Measurements from ENCODE around the gene PKHD1. TPM values are rescaled to one million over a fixed set of nuclear protein-coding genes. Genes with fewer than 3 reads are reported as not detected.
"Not testable (repeated sequence)": the region's sequence is repeated elsewhere in the genome, so short reads cannot be mapped to it uniquely, and the experiment has no call there.

The PKHD1 gene
- total RNA-seq, 1 experiment from 2014 or later: 0.71 TPM

- H3K4me3 ChIP-seq: no peak overlapping the region
- H3K27ac ChIP-seq: no peak overlapping the region
- H3K9me3 ChIP-seq (replicated peaks): no peaks in the 10 kb centered on the region
- DNase-seq: no peak
- H3K36me3 ChIP-seq: no peaks in the 10 kb centered on the region
- no peaks in the 10 kb centered on the region for H3K27me3 ChIP-seq
- H3K4me1 ChIP-seq: peaks cover 11% of the 10 kb centered on the region
Measured at GRCh38 chr6:51928320-51928719, 159.1 kb downstream of the PKHD1 start.

GRCh38 chr6:51927450-51927849 is 160.0 kb downstream of the PKHD1 start:
- Histone ChIP-seq H3K27ac (no peak overlapping the region), H3K4me3 (no peak overlapping the region), H3K9me3 (replicated peaks) (no peaks in the 10 kb centered on the region), H3K27me3 (no peaks in the 10 kb centered on the region), H3K36me3 (no peaks in the 10 kb centered on the region), H3K4me1 (peaks cover 11% of the 10 kb centered on the region)
- DNase-seq: peak; percentile 4 to 18

- H3K9me3 ChIP-seq (replicated peaks): no peaks in the 10 kb centered on the region
- H3K4me1 ChIP-seq: peaks cover 10% of the 10 kb centered on the region
- no peak overlapping the region for H3K27ac ChIP-seq
- DNase-seq: no peak
- no peaks in the 10 kb centered on the region for H3K36me3 ChIP-seq
- no peaks in the 10 kb centered on the region for H3K27me3 ChIP-seq
- no peak overlapping the region for H3K4me3 ChIP-seq
Measured at GRCh38 chr6:51926125-51926524, 161.3 kb downstream of the PKHD1 start.

- not testable (repeated sequence) for H3K27me3 ChIP-seq; H3K36me3 ChIP-seq; DNase-seq; H3K4me1 ChIP-seq; H3K4me3 ChIP-seq; H3K27ac ChIP-seq; H3K9me3 ChIP-seq (replicated peaks)
Measured at GRCh38 chr6:51922479-51922878, 164.9 kb downstream of the PKHD1 start.

GRCh38 chr6:51918347-51918746 is 169.1 kb downstream of the PKHD1 start:
- not testable (repeated sequence) for H3K4me1 ChIP-seq; DNase-seq; H3K4me3 ChIP-seq; H3K27me3 ChIP-seq; H3K9me3 ChIP-seq (replicated peaks); H3K27ac ChIP-seq; H3K36me3 ChIP-seq

- no peak for DNase-seq
- Histone ChIP-seq H3K27me3 (no peaks in the 10 kb centered on the region), H3K36me3 (no peaks in the 10 kb centered on the region), H3K4me3 (no peak overlapping the region), H3K4me1 (no peaks in the 10 kb centered on the region), H3K27ac (no peak overlapping the region), H3K9me3 (replicated peaks) (no peaks in the 10 kb centered on the region; the same call in 1 of the 2 replicates)
Measured at GRCh38 chr6:51915098-51915497, 172.3 kb downstream of the PKHD1 start.

GRCh38 chr6:51913265-51913664 is 174.1 kb downstream of the PKHD1 start:
- DNase-seq: no peak
- Histone ChIP-seq H3K9me3 (replicated peaks) (no peaks in the 10 kb centered on the region), H3K4me3 (no peak overlapping the region), H3K36me3 (no peaks in the 10 kb centered on the region), H3K27me3 (no peaks in the 10 kb centered on the region), H3K27ac (no peak overlapping the region), H3K4me1 (no peaks in the 10 kb centered on the region)

GRCh38 chr6:51910851-51911250 is 176.6 kb downstream of the PKHD1 start:
- Histone ChIP-seq H3K4me1 (no peaks in the 10 kb centered on the region), H3K27me3 (no peaks in the 10 kb centered on the region), H3K36me3 (no peaks in the 10 kb centered on the region), H3K4me3 (no peak overlapping the region), H3K27ac (no peak overlapping the region), H3K9me3 (replicated peaks) (no peaks in the 10 kb centered on the region)
- DNase-seq: no peak

GRCh38 chr6:51908243-51908642 is 179.2 kb downstream of the PKHD1 start:
- no peak overlapping the region for H3K4me3 ChIP-seq
- no peaks in the 10 kb centered on the region for H3K36me3 ChIP-seq
- no peak overlapping the region for H3K27ac ChIP-seq
- H3K9me3 ChIP-seq (replicated peaks): no peaks in the 10 kb centered on the region
- no peak for DNase-seq
- no peaks in the 10 kb centered on the region for H3K27me3 ChIP-seq
- no peaks in the 10 kb centered on the region for H3K4me1 ChIP-seq

- Histone ChIP-seq H3K27me3 (no peaks in the 10 kb centered on the region), H3K36me3 (no peaks in the 10 kb centered on the region), H3K27ac (no peak overlapping the region), H3K9me3 (replicated peaks) (no peaks in the 10 kb centered on the region), H3K4me1 (no peaks in the 10 kb centered on the region), H3K4me3 (no peak overlapping the region)
- DNase-seq: no peak
Measured at GRCh38 chr6:51901766-51902764, 185.3 kb downstream of the PKHD1 start.

- peak; percentile 56 to 77 for DNase-seq
- H3K27ac ChIP-seq: peak overlapping the region; percentile 96
- H3K9me3 ChIP-seq (replicated peaks): no peaks in the 10 kb centered on the region
Measured at GRCh38 chr6:51893366-51893765, 194.0 kb downstream of the PKHD1 start.

GRCh38 chr6:51892750-51893149 is 194.7 kb downstream of the PKHD1 start:
- Histone ChIP-seq H3K9me3 (replicated peaks) (0 out of 2 replicates have a peak, but pooled peaks cover 2% of the 10 kb centered on the region), H3K4me1 (peaks cover 38% of the 10 kb centered on the region), H3K27ac (peak overlapping the region; percentile 96), H3K4me3 (peak overlapping the region; percentile 21), H3K27me3 (no peaks in the 10 kb centered on the region), H3K36me3 (no peaks in the 10 kb centered on the region)
- peak; percentile 49 to 81 for DNase-seq

More at GRCh38 chr6:51893366-51893765, 194.0 kb downstream of the PKHD1 start:
- Histone ChIP-seq H3K4me1 (peaks cover 38% of the 10 kb centered on the region), H3K27me3 (no peaks in the 10 kb centered on the region), H3K4me3 (peak overlapping the region; percentile 21), H3K36me3 (no peaks in the 10 kb centered on the region)

- H3K27me3 ChIP-seq: no peaks in the 10 kb centered on the region
- H3K9me3 ChIP-seq (replicated peaks): 0 out of 2 replicates have a peak, but pooled peaks cover 3% of the 10 kb centered on the region
- H3K36me3 ChIP-seq: no peaks in the 10 kb centered on the region
- H3K4me3 ChIP-seq: no peak overlapping the region
- DNase-seq: no peak
- peak overlapping the region; percentile 96 for H3K27ac ChIP-seq
- H3K4me1 ChIP-seq: peaks cover 38% of the 10 kb centered on the region
Measured at GRCh38 chr6:51892339-51892738, 195.1 kb downstream of the PKHD1 start.

GRCh38 chr6:51891784-51892183 is 195.6 kb downstream of the PKHD1 start:
- Histone ChIP-seq H3K27me3 (no peaks in the 10 kb centered on the region), H3K27ac (peak overlapping the region; percentile 96), H3K4me3 (no peak overlapping the region), H3K4me1 (peaks cover 38% of the 10 kb centered on the region), H3K36me3 (no peaks in the 10 kb centered on the region), H3K9me3 (replicated peaks) (0 out of 2 replicates have a peak, but pooled peaks cover 3% of the 10 kb centered on the region)
- peak; percentile 8 to 27 for DNase-seq

- 0 out of 2 replicates have a peak, but pooled peaks cover 3% of the 10 kb centered on the region for H3K9me3 ChIP-seq (replicated peaks)
- no peak overlapping the region for H3K4me3 ChIP-seq
- H3K27ac ChIP-seq: no peak overlapping the region
- no peaks in the 10 kb centered on the region for H3K36me3 ChIP-seq
- no peak for DNase-seq
- H3K27me3 ChIP-seq: no peaks in the 10 kb centered on the region
- H3K4me1 ChIP-seq: peaks cover 18% of the 10 kb centered on the region
Measured at GRCh38 chr6:51887859-51888258, 199.6 kb downstream of the PKHD1 start.
